Thoracic aorta (tissue), 2 donors: ENCODE measurements around the gene SARS1. TPM values are rescaled to one million over a fixed set of nuclear protein-coding genes. Genes with fewer than 3 reads are reported as not detected.

Experiments used
- ATAC-seq: fragments of 150-250 bp; one replicate; pipeline ENCODE4 v1.8.0; 2017; ENCODE audit warnings: low read depth; ENCODE audit not compliant: insufficient number of reproducible peaks, low FRiP score
- DNase-seq: peaks from one replicate; pipeline ENCODE4 v3.0.0-alpha.2; 2020; ENCODE audit warnings: low spot score
- H3K27ac ChIP-seq, 2 donors: fragments of 200-600 bp; sonication (generic); 1 replicate in 1 of 2; 2 replicates in 1 of 2; pipeline ENCODE4 v1.5.1; 2016; ENCODE audit warnings: mild to moderate bottlenecking in 2 of 2, moderate library complexity in 2 of 2
- H3K27me3 ChIP-seq: fragments of 200-600 bp; sonication (generic); replicated peaks from 2 replicates; pipeline ENCODE4 v1.6.0; 2016; ENCODE audit warnings: mild to moderate bottlenecking; ENCODE audit not compliant: insufficient read depth
- H3K36me3 ChIP-seq: fragments of 200-600 bp; sonication (generic); one replicate; pipeline ENCODE4 v1.5.1; 2016
- H3K4me1 ChIP-seq, 2 donors: fragments of 200-600 bp; sonication (generic); 1 replicate in 1 of 2; 2 replicates in 1 of 2; pipeline versions ENCODE4 v1.5.1 to v1.6.0; 2016; ENCODE audit warnings: low read depth in 2 of 2, mild to moderate bottlenecking in 1 of 2; ENCODE audit not compliant: control insufficient read depth in 1 of 2
- H3K4me3 ChIP-seq: fragments of 200-600 bp; sonication (generic); 2 replicates; pipeline ENCODE4 v1.5.1; 2016; ENCODE audit warnings: mild to moderate bottlenecking
- H3K9me3 ChIP-seq: fragments of 200-600 bp; sonication (generic); 2 replicates; pipeline ENCODE4 v1.5.1; 2016
- total RNA-seq, 2 donors: library from RNA; depleted of rRNA; stranded (reverse); fragments of >200 nt; gene quantifications; one replicate each; pipeline versions ENCODE4 v1.1.0 to v1.2.3, GENCODE V29; 2016
- TF ChIP-seq, protein P1 (sequence below): fragments of 200-600 bp; sonication (generic); IDR thresholded peaks from one replicate; pipeline ENCODE4 v1.5.1; 2019; ENCODE audit warnings: antibody characterized with exemption

The SARS1 gene
- total RNA-seq, 2 donors from 2014 or later, result 122 to 137 TPM

DNA sequence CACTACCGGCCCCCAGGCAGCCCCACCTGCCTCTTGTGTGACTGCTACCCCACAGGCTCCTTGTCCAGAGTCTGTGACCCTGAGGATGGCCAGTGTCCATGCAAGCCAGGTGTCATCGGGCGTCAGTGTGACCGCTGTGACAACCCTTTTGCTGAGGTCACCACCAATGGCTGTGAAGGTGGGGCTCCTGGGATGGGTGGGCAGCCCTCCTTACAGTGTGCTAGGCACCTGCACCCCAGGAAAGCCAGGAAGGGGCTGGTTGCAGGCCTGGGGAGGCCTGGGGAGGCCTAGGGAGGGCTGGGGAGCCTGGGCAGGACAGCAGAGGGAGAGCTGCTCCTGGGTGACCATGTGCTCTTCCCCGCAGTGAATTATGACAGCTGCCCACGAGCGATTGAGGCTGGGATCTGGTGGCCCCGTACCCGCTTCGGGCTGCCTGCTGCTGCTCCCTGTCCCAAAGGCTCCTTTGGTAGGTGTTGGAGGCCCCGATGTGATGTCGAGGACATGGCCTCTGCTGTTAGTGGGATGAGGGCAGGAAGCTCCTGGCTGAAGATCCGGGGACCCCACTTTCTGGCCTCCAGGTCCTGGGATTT is 52.1 kb downstream of the SARS1 start:
- TF ChIP-seq, protein P1, sequence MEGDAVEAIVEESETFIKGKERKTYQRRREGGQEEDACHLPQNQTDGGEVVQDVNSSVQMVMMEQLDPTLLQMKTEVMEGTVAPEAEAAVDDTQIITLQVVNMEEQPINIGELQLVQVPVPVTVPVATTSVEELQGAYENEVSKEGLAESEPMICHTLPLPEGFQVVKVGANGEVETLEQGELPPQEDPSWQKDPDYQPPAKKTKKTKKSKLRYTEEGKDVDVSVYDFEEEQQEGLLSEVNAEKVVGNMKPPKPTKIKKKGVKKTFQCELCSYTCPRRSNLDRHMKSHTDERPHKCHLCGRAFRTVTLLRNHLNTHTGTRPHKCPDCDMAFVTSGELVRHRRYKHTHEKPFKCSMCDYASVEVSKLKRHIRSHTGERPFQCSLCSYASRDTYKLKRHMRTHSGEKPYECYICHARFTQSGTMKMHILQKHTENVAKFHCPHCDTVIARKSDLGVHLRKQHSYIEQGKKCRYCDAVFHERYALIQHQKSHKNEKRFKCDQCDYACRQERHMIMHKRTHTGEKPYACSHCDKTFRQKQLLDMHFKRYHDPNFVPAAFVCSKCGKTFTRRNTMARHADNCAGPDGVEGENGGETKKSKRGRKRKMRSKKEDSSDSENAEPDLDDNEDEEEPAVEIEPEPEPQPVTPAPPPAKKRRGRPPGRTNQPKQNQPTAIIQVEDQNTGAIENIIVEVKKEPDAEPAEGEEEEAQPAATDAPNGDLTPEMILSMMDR, result no peak
- H3K27me3 ChIP-seq, result no peaks in the 10 kb centered on the region
- DNase-seq (no peak), ATAC-seq (no peak)
- H3K27ac ChIP-seq, result no peak overlapping the region
- no peaks in the 10 kb centered on the region for H3K36me3 ChIP-seq
- H3K9me3 ChIP-seq, result no peaks in the 10 kb centered on the region
- no peak overlapping the region for H3K4me3 ChIP-seq
- H3K4me1 ChIP-seq, result no peaks in the 10 kb centered on the region

- no peak for DNase-seq
- no peaks in the 10 kb centered on the region for H3K27me3 ChIP-seq
- H3K36me3 ChIP-seq, result no peaks in the 10 kb centered on the region
- no peaks in the 10 kb centered on the region for H3K4me1 ChIP-seq
- no peak for ATAC-seq
- no peaks in the 10 kb centered on the region for H3K9me3 ChIP-seq
- TF ChIP-seq, protein P1, result no peak
- H3K27ac ChIP-seq, result no peak overlapping the region
- no peak overlapping the region for H3K4me3 ChIP-seq
Observed at GRCh38 chr1:109266965-109267364, 53.2 kb downstream of the SARS1 start.

DNA sequence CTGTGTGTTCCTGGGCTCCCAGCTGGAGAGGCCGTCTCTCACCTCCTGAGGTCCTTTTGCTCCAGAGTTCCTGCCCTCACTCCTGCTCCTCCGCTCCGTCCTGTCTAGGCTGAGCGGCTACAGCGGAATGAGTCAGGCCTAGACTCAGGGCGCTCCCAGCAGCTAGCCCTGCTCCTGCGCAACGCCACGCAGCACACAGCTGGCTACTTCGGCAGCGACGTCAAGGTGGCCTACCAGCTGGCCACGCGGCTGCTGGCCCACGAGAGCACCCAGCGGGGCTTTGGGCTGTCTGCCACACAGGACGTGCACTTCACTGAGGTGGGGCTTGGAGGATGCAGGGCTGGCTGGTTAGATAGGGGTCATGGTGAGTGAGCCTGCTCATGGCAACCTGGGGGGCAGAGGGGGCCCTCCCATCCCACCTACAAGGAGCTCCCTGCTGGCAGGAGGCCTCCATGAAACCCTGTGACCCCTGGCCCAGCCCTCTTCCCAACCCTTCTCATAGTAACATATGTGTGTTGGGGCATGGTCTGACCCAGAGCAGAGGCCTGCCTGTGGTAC is 54.1 kb downstream of the SARS1 start:
- TF ChIP-seq, protein P1, result no peak
- Histone ChIP-seq H3K9me3 (no peaks in the 10 kb centered on the region), H3K4me3 (no peak overlapping the region), H3K36me3 (no peaks in the 10 kb centered on the region), H3K27ac (no peak overlapping the region), H3K4me1 (no peaks in the 10 kb centered on the region), H3K27me3 (no peaks in the 10 kb centered on the region)
- DNase-seq, result no peak
- no peak for ATAC-seq

DNA sequence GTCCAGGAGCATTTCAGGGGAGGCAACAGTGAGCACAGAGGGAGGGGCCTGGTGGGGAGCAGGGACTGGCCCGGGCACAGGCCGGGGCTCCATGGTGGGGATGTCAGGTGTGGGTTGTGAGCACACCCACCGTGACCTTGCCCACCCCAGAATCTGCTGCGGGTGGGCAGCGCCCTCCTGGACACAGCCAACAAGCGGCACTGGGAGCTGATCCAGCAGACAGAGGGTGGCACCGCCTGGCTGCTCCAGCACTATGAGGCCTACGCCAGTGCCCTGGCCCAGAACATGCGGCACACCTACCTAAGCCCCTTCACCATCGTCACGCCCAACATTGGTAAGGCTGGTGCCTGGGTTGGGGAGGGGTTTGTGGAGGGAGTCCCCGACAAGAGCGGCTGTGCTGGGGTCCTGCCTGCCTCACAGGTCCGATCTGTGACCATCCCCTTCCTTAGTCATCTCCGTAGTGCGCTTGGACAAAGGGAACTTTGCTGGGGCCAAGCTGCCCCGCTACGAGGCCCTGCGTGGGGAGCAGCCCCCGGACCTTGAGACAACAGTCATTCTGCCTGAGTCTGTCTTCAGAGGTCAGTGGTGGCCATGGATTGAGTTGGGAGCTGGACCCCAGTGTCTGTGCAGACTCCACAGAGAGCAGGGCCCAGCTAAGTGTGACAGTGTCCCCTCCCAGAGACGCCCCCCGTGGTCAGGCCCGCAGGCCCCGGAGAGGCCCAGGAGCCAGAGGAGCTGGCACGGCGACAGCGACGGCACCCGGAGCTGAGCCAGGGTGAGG is 54.9 kb downstream of the SARS1 start:
- no peak for DNase-seq

More for the DNA sequence above, 54.9 kb downstream of the SARS1 start:
- no peak for ATAC-seq
- TF ChIP-seq, protein P1, result no peak
- no peaks in the 10 kb centered on the region for H3K4me1 ChIP-seq
- no peak overlapping the region for H3K27ac ChIP-seq
- H3K36me3 ChIP-seq, result no peaks in the 10 kb centered on the region
- H3K9me3 ChIP-seq, result no peaks in the 10 kb centered on the region
- no peaks in the 10 kb centered on the region for H3K27me3 ChIP-seq
- no peak overlapping the region for H3K4me3 ChIP-seq
